ENCODE data around the gene LCE4A. TPM values are rescaled to one million over a fixed set of nuclear protein-coding genes. Genes with fewer than 3 reads are reported as not detected.

LCE4A gene
- total RNA-seq, 1 experiment from 2014 or later: not detected

DNA sequence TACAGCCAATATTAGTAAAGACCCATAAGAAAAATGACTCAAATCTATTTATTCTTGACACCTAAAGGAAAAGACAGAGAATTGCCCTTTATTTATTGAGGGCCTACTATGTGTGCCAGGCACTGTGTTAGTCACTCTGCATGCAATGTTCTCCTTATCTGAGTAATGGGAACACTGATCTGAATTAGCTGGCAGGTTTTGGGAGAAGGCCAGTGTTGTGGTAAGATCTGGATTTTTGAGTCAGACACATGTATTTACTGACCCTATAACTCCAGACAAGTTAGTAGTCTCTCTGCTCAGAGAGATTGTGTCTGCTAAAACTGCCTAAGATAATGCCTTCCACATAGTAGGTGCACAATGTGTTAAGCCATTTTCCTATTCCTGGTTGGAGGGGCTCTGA, 17.3 kb downstream of the LCE4A start:
- no peaks in the 10 kb centered on the region for H3K9me3 Mint-ChIP-seq (ENCODE audit: unreplicated experiment)
- TF ChIP-seq, protein P1, sequence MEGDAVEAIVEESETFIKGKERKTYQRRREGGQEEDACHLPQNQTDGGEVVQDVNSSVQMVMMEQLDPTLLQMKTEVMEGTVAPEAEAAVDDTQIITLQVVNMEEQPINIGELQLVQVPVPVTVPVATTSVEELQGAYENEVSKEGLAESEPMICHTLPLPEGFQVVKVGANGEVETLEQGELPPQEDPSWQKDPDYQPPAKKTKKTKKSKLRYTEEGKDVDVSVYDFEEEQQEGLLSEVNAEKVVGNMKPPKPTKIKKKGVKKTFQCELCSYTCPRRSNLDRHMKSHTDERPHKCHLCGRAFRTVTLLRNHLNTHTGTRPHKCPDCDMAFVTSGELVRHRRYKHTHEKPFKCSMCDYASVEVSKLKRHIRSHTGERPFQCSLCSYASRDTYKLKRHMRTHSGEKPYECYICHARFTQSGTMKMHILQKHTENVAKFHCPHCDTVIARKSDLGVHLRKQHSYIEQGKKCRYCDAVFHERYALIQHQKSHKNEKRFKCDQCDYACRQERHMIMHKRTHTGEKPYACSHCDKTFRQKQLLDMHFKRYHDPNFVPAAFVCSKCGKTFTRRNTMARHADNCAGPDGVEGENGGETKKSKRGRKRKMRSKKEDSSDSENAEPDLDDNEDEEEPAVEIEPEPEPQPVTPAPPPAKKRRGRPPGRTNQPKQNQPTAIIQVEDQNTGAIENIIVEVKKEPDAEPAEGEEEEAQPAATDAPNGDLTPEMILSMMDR (IDR thresholded peaks at IDR 0.05; ENCODE audit: insufficient read depth in 1 of 2, low read depth in 1 of 2, low read length in 1 of 2, severe bottlenecking in 1 of 2, unreplicated experiment in 1 of 2): no peak
- no peaks in the 10 kb centered on the region for H3K9me3 ChIP-seq
- no peaks in the 10 kb centered on the region for H3K36me3 Mint-ChIP-seq (ENCODE audit: insufficient read depth, unreplicated experiment)
- H3K4me3 Mint-ChIP-seq (ENCODE audit: unreplicated experiment): no peak overlapping the region
- H3K4me1 ChIP-seq: peaks cover 4% of the 10 kb centered on the region; the same call in 1 of the 2 replicates
- no peaks in the 10 kb centered on the region for H3K4me1 Mint-ChIP-seq (ENCODE audit: low read depth, unreplicated experiment)
- H3K27ac Mint-ChIP-seq (ENCODE audit: unreplicated experiment): no peak overlapping the region
- no peaks in the 10 kb centered on the region for H3K36me3 ChIP-seq (ENCODE audit: control insufficient read depth, insufficient read depth, low read length)
- ChIA-PET POLR2A (no interaction called here), CTCF (no interaction called here)
- H3K27me3 ChIP-seq (replicated peaks; ENCODE audit: control insufficient read depth, insufficient read depth, low read length): peaks cover 2% of the 10 kb centered on the region; the same call in 1 of the 2 replicates
- H3K27me3 Mint-ChIP-seq (ENCODE audit: insufficient read depth, unreplicated experiment): peaks cover 10% of the 10 kb centered on the region
- intact Hi-C loops (cut with micrococcal nuclease; ENCODE audit: unreplicated experiment): no loop called here
- H3K4me3 ChIP-seq (ENCODE audit: low read depth, low read length): no peak overlapping the region
- DNase-seq: no peak
- no TSS peak for BruUV-seq (replicated peaks)

DNA sequence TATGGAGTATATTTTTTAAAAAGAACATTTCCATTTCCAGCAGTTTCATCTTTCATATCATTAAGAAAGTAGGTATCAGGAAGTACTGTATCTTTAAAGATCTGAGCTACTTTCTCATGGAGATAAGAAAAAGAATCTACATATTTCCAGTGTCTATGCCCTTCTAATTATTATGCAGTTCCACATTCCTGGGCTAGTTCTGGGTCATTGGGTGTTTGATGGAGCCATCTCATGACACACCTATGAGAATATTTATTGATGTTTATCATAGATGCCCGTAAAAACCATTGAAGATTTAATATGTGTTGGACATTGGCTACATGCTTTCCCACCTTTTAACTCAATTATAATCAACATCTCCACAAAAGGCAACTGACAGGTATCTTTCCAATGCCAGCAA, 21.0 kb downstream of the LCE4A start:
- DNase-seq: no peak
- H3K36me3 Mint-ChIP-seq (ENCODE audit: insufficient read depth, unreplicated experiment): no peaks in the 10 kb centered on the region
- intact Hi-C loops (cut with micrococcal nuclease; ENCODE audit: unreplicated experiment): no loop called here
- POLR2A ChIA-PET: no interaction called here
- peaks cover 3% of the 10 kb centered on the region for H3K27me3 Mint-ChIP-seq (ENCODE audit: insufficient read depth, unreplicated experiment)
- no peak overlapping the region for H3K4me3 Mint-ChIP-seq (ENCODE audit: unreplicated experiment)
- CTCF ChIA-PET: no interaction called here
- H3K4me1 ChIP-seq: peaks cover 4% of the 10 kb centered on the region; the same call in 1 of the 2 replicates
- no peak overlapping the region for H3K27ac Mint-ChIP-seq (ENCODE audit: unreplicated experiment)
- H3K36me3 ChIP-seq (ENCODE audit: control insufficient read depth, insufficient read depth, low read length): no peaks in the 10 kb centered on the region
- H3K4me1 Mint-ChIP-seq (ENCODE audit: low read depth, unreplicated experiment): no peaks in the 10 kb centered on the region
- H3K9me3 ChIP-seq: no peaks in the 10 kb centered on the region
- H3K4me3 ChIP-seq (ENCODE audit: low read depth, low read length): no peak overlapping the region
- TF ChIP-seq, protein P1 (IDR thresholded peaks at IDR 0.05; ENCODE audit: insufficient read depth in 1 of 2, low read depth in 1 of 2, low read length in 1 of 2, severe bottlenecking in 1 of 2, unreplicated experiment in 1 of 2): no peak
- no peaks in the 10 kb centered on the region for H3K9me3 Mint-ChIP-seq (ENCODE audit: unreplicated experiment)
- BruUV-seq (replicated peaks): no TSS peak
- no peaks in the 10 kb centered on the region for H3K27me3 ChIP-seq (replicated peaks; ENCODE audit: control insufficient read depth, insufficient read depth, low read length)

DNA sequence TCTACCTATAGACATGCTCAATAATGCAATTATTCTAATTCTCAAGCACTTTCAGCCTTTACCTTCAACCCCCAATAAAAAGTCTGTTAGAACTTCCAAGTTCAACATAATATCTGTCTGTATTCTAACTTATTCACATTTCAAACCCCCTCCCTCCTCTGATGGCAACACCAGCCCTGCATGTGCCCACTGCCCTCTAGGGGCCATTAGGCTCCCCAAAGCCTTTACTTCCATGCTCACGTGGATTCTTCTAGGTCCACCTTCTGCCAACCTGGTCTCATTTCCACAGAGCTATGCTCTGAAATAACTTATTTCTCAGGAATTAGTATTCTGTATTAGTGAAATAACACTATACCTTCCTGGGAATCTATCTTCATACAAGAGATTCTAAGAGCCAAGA, 27.7 kb downstream of the LCE4A start:
- Mint-ChIP-seq H3K9me3 (ENCODE audit: unreplicated experiment) (no peaks in the 10 kb centered on the region), H3K4me1 (ENCODE audit: low read depth, unreplicated experiment) (no peaks in the 10 kb centered on the region), H3K36me3 (ENCODE audit: insufficient read depth, unreplicated experiment) (no peaks in the 10 kb centered on the region), H3K27me3 (ENCODE audit: insufficient read depth, unreplicated experiment) (peaks cover 10% of the 10 kb centered on the region), H3K27ac (ENCODE audit: unreplicated experiment) (no peak overlapping the region), H3K4me3 (ENCODE audit: unreplicated experiment) (no peak overlapping the region)
- Histone ChIP-seq H3K4me1 (no peaks in the 10 kb centered on the region), H3K4me3 (ENCODE audit: low read depth, low read length) (no peak overlapping the region), H3K36me3 (ENCODE audit: control insufficient read depth, insufficient read depth, low read length) (no peaks in the 10 kb centered on the region), H3K27me3 (replicated peaks; ENCODE audit: control insufficient read depth, insufficient read depth, low read length) (no peaks in the 10 kb centered on the region; the same call in 1 of the 2 replicates), H3K9me3 (no peaks in the 10 kb centered on the region)
- CTCF ChIA-PET: no interaction called here
- BruUV-seq (replicated peaks): no TSS peak
- DNase-seq: peak in 1 of 2 experiments; percentile 32
- POLR2A ChIA-PET: no interaction called here
- TF ChIP-seq, protein P1 (IDR thresholded peaks at IDR 0.05; ENCODE audit: insufficient read depth in 1 of 2, low read depth in 1 of 2, low read length in 1 of 2, severe bottlenecking in 1 of 2, unreplicated experiment in 1 of 2): peak; percentile 54 to 79
- intact Hi-C loops (cut with micrococcal nuclease; ENCODE audit: unreplicated experiment): loop anchor here (1.0 kb wide), 1 partner anchor 81 kb away; no protein-coding TSS in a partner anchor
